GM12874 (cell line): ENCODE results near the gene FNDC5.

Source experiments
- CTCF ChIP-seq: IDR thresholded peaks from 2 replicates; pipeline ENCODE4 v1.5.1; 2011; ENCODE audit warnings: low read depth, mild to moderate bottlenecking, control low read depth, low read length, moderate library complexity; ENCODE audit not compliant: insufficient read depth

Gene FNDC5

GRCh38 chr1:32907435-32907834 is 36.7 kb upstream of the FNDC5 start:
- TF ChIP-seq CTCF: no peak

- TF ChIP-seq CTCF: no peak
Observed at GRCh38 chr1:32906654-32907053, 35.9 kb upstream of the FNDC5 start.

- TF ChIP-seq CTCF: no peak
Observed at GRCh38 chr1:32904797-32905196, 34.1 kb upstream of the FNDC5 start.

GRCh38 chr1:32903991-32904785 is 33.5 kb upstream of the FNDC5 start:
- no peak for TF ChIP-seq CTCF

GRCh38 chr1:32902535-32902920 is 31.8 kb upstream of the FNDC5 start:
- TF ChIP-seq CTCF: no peak

GRCh38 chr1:32901823-32902534 is 31.3 kb upstream of the FNDC5 start:
- no peak for TF ChIP-seq CTCF

- TF ChIP-seq CTCF: no peak
Observed at GRCh38 chr1:32900956-32901822, 30.5 kb upstream of the FNDC5 start, which contains the start of gene TMEM54. TMEM54 (minus strand) TSS chr1:32901389; CDS start chr1:32901238, 151 bp downstream.
